Stimulated activated CD8-positive, alpha-beta memory T cell treated with anti-CD3 and anti-CD28 coated beads, Interleukin-4, amount 100 ng/mL, for 4 hours (primary cell): ENCODE measurements around the gene MYL11.

Experiments used
- DNase-seq, 2 donors: peaks; one replicate each; pipeline ENCODE4 v3.0.0-alpha.2; 2020; ENCODE audit warnings: low read depth in 2 of 2, low spot score in 1 of 2

MYL11 gene

DNA sequence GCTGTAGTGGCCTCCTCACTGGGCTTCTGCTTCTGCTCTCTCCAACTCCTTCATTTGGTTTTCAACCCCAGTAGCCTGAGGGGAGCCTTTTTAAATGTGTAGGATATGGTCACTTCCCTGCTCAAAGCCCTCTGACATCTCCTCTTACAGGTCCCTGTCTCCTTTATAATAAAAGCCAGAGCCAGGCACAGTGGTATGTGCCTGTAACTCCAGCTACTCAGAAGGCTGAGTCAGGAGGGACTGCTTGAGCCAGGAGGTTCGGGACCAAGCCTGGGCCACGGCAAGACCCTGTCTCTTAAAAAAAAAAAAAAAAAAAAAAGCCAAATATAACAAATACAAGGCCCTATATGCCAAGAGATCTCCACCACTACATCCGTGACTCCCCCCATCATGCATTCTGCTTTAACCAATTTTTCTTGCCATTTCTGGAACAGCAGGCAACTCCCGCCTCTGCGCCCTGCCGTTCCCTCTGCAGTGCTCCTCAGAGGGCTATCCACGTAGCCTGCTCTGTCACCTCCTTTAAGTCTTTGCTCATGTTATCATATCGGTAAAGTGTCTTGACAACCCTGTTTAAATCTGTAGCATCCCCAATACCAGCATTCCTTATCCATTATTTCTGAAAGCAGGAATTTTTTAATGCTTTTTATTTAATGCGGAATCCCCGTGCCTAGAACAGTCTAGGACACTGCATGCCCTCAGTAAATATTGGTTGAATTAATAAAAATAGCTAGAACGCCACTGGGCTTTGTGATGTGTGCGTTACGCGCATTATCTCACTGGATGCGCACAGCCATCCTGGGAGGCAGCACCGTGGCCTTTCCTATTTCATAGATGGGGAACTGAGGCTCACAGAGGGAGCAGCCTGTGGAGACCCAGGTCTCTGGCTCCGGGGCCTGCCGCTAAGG, 42.3 kb downstream of the MYL11 start:
- DNase-seq: no peak

DNA sequence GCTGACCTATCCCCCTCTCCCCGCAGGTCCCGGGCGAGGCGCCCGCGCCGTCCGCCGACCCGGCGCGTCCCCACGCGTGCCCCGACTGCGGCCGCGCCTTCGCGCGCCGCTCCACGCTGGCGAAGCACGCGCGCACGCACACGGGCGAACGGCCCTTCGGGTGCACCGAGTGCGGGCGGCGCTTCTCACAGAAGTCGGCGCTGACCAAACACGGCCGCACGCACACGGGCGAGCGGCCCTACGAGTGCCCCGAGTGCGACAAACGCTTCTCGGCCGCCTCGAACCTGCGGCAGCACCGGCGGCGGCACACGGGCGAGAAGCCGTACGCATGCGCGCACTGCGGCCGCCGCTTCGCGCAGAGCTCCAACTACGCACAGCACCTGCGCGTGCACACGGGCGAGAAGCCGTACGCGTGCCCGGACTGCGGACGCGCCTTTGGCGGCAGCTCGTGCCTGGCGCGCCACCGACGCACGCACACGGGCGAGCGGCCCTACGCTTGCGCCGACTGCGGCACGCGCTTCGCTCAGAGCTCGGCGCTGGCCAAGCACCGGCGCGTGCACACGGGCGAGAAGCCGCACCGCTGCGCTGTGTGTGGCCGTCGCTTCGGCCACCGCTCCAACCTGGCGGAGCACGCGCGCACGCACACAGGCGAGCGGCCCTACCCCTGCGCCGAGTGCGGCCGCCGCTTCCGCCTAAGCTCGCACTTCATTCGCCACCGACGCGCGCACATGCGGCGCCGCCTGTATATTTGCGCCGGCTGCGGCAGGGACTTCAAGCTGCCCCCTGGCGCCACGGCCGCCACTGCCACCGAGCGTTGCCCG, 43.1 kb downstream of the MYL11 start:
- peak; percentile 61 to 81 for DNase-seq

DNA sequence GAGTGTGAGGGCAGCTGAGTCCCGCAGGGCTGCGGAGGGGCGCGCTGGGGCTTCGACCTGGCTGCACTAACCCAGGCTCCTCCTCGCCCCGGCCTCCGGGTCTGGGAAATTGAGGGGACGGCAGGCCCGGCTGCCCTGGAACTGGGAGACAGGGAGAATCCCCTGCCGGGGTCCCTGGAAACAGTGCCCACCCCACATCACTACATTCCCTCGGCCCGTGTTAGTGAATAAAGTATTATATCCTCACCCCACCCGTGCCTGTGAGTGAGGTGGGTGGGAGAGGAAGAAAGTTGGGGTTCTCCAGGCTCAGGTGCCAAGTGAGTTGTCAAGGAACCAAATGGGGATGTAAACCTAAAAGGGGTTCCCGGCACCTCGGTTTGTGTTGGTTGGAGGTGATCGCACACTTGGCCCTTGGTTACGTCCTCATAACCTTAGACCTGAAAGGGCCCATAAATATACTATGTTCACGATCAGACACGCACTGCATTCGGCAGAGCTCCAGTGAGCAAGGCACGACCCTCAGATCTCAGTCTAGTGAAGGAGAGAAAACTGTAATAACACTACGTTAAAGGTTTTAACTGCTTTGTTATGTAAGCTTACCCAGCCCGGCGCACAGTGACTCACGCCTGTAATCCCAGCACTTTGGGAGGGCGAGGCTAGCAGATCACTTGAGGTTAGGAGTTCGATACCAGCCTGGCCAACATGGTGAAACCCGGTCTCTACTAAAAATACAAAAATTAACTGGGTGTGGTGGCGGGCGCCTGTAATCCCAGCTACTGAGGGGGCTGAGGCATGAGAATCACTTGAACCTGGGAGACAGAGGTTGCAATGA, 44.0 kb downstream of the MYL11 start:
- no peak for DNase-seq

DNA sequence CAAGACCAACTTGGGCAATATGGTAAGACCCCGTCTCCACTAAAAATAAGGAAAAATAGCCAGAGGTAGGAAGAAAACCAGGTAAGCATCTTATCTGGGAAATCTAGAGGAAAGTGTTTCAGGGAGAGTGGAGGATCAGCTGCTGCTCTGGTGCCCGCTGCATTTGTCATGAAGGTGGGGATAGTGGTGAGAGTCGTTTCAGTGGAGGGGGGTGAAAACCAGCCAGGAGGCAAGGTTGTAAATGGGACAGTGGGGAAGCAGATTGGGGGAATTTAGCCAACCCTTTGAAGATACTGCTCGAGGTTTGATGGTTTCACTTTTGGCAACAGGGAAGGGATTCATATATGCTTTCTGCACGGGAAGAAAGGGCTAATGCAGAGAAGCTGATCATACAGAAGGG, 46.4 kb downstream of the MYL11 start:
- no peak for DNase-seq
